CD8-positive, alpha-beta memory T cell (primary cell): Measurements from ENCODE around the gene TFDP1. TPM values are rescaled to one million over a fixed set of nuclear protein-coding genes. Genes with fewer than 3 reads are reported as not detected.
A peak's percentile ranks its signal among the peaks of the same experiment; 100 is the strongest.

ENCODE experiments used
- CTCF ChIA-PET: fragments of 350-600 bp; sonication (Branson Sonifier 250); formaldehyde crosslinking; loops from one replicate; lab custom pipeline; 2021; ENCODE audit warnings: antibody characterized with exemption; lab: Charles Lee
- POLR2A ChIA-PET: fragments of 350-600 bp; sonication (Branson Sonifier 250); formaldehyde crosslinking; loops from one replicate; lab custom pipeline; 2021; ENCODE audit warnings: antibody characterized with exemption; lab: Charles Lee
- DNase-seq, 5 donors: peaks; one replicate each; pipeline versions ENCODE4 v3.0.0 to v3.0.0-alpha.2; 2020 to 2022; ENCODE audit warnings: mixed read lengths in 1 of 5
- H3K27ac ChIP-seq: one replicate; pipeline ENCODE4 v1.7.0; 2013; ENCODE audit warnings: low read depth, mild to moderate bottlenecking, low read length, moderate library complexity
- H3K27me3 ChIP-seq: 2 replicates; pipeline ENCODE4 v1.7.0; 2013; ENCODE audit warnings: low read length, mild to moderate bottlenecking; ENCODE audit not compliant: insufficient read depth, poor library complexity, severe bottlenecking
- H3K36me3 ChIP-seq: 2 replicates; pipeline ENCODE4 v1.7.0; 2013; ENCODE audit warnings: mild to moderate bottlenecking, low read length, moderate library complexity; ENCODE audit not compliant: insufficient read depth
- H3K4me1 ChIP-seq: 2 replicates; pipeline ENCODE4 v1.7.0; 2013; ENCODE audit warnings: mild to moderate bottlenecking, low read length, moderate library complexity; ENCODE audit not compliant: insufficient read depth
- H3K4me3 ChIP-seq: 2 replicates; pipeline ENCODE4 v1.7.0; 2013; ENCODE audit warnings: mild to moderate bottlenecking, low read length
- H3K9me3 ChIP-seq: 2 replicates; pipeline ENCODE4 v1.7.0; 2013; ENCODE audit warnings: mild to moderate bottlenecking, low read length
- H3K27ac Mint-ChIP-seq, 8 donors: one replicate each; pipeline ENCODE4 v1.8.0; 2020 to 2021; ENCODE audit warnings: mixed read lengths in 8 of 8, mild to moderate bottlenecking in 6 of 8, inconsistent platforms in 3 of 8, moderate library complexity in 3 of 8
- H3K27me3 Mint-ChIP-seq, 2 donors: one replicate each; pipeline ENCODE4 v1.8.0; 2020 to 2021; ENCODE audit warnings: mixed read lengths in 2 of 2, mild to moderate bottlenecking in 1 of 2, moderate library complexity in 1 of 2
- H3K36me3 Mint-ChIP-seq, 3 donors: one replicate each; pipeline ENCODE4 v1.8.0; 2020 to 2021; ENCODE audit warnings: mixed read lengths in 3 of 3, inconsistent platforms in 1 of 3, mild to moderate bottlenecking in 1 of 3
- H3K4me1 Mint-ChIP-seq, 3 donors: one replicate each; pipeline ENCODE4 v1.8.0; 2020 to 2021; ENCODE audit warnings: mixed read lengths in 3 of 3, inconsistent platforms in 1 of 3, mild to moderate bottlenecking in 1 of 3
- H3K4me3 Mint-ChIP-seq, 7 donors: one replicate each; pipeline ENCODE4 v1.8.0; 2020 to 2021; ENCODE audit warnings: mixed read lengths in 7 of 7, mild to moderate bottlenecking in 6 of 7, moderate library complexity in 4 of 7, inconsistent platforms in 2 of 7
- H3K9me3 Mint-ChIP-seq, 5 donors: one replicate each; pipeline ENCODE4 v1.8.0; 2020 to 2022; ENCODE audit warnings: mixed read lengths in 5 of 5, mild to moderate bottlenecking in 3 of 5, moderate library complexity in 2 of 5, inconsistent platforms in 1 of 5
- polyA plus RNA-seq: library from polyadenylated mRNA; unstranded; fragments of 300-500 nt; fragmentation: Illumina TruSeq; gene quantifications from one replicate; pipeline ENCODE4 v1.2.3, GENCODE V29; 2021
- total RNA-seq, 2 experiments: library from RNA; stranded (reverse); gene quantifications; one replicate each; pipeline ENCODE4 v1.2.3, GENCODE V29; 2021

TFDP1 gene
- total and polyA plus RNA-seq, 3 experiments from 2014 or later = 59.6 to 184 (median 176) TPM

DNA sequence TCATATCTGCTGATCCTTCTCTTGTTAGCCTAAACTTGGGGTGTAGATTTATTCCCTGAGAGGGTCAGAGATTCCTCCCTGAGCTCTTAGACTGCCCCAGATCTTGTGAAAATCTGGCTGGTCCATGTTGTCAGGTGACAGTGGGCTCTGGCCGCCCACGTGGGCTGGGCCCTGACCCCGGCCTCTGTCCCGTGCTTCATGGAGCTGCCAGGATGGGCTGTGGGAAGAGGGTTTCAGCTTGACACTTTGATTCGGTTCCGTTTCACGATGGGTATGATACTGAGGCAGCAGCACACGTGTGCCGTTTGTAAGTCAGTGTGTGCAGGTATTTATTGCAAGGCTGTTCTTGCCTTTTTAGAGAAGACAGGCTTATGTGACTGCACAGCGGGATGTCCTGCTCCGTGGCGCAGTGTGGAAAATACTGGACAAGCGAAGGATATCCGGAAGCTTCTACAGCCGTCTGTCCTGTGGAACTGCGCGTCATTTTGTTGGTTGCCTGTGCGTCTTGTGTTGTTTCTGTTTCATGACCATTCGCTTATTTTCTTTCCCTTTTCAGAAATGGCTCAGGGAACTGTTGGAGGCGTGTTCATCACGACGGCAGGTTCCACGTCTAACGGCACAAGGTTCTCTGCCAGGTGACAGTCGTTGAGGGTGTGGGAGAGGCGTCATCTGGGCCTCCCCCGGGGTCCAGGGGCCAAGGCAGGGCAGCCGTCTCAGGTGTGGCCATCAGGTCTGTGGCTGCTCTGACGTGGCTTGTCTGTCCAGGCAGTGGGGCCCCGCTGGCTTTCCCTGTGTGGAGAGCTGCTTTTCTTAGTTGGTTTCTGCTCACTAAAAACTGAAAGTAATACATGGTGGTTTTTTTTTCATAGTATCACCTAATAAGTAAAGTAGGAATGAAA lies 53.0 kb downstream of the TFDP1 start:
- Histone ChIP-seq H3K27me3 (no peaks in the 10 kb centered on the region), H3K9me3 (no peaks in the 10 kb centered on the region), H3K4me1 (peaks cover 25% of the 10 kb centered on the region), H3K27ac (no peak overlapping the region), H3K4me3 (no peak overlapping the region), H3K36me3 (peaks cover 6% of the 10 kb centered on the region)
- Mint-ChIP-seq H3K27ac (no peak overlapping the region), H3K9me3 (peaks cover 0 to 5% (median under 1%) of the 10 kb centered on the region in 5 donors), H3K36me3 (peaks cover 42 to 88% (median 52%) of the 10 kb centered on the region in 3 donors), H3K27me3 (no peaks in the 10 kb centered on the region), H3K4me3 (no peak overlapping the region), H3K4me1 (peaks cover 0 to 10% (median 4%) of the 10 kb centered on the region in 3 donors)
- POLR2A ChIA-PET = no interaction called here
- CTCF ChIA-PET = no interaction called here
- DNase-seq = peak in 1 of 5 donors; percentile 30

DNA sequence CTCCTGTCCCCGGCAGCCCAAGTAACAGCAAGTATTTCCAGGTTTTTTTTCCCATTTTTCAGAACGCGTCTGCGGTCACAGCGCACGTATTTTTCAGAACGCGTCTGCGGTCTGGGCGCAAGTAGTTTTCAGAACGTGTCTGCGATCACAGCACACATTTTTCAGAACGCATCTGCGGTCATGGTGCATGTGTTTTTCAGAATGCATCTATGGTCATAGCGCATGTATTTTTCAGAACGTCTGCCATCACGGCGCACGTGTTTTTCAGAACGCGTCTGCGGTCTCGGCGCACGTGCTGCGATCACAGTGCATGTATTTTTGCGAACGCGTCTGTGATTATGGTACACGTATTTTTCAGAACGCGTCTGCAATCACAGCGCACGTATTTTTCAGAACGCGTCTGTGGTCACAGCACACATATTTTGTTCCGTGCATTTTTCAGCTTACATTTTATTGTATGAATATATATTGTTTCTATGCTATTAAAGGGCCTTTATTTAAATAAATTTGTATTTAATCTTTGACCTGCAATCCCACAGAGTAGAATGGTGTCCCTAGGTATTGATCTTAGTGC lies 53.7 kb downstream of the TFDP1 start:
- Histone ChIP-seq H3K27me3 (no peaks in the 10 kb centered on the region), H3K4me1 (peaks cover 25% of the 10 kb centered on the region), H3K36me3 (peaks cover 6% of the 10 kb centered on the region), H3K27ac (no peak overlapping the region), H3K4me3 (no peak overlapping the region), H3K9me3 (no peaks in the 10 kb centered on the region)
- H3K36me3 Mint-ChIP-seq = peaks cover 40 to 82% (median 48%) of the 10 kb centered on the region in 3 donors
- peak in 1 of 5 donors; percentile 36 for DNase-seq
- ChIA-PET CTCF (no interaction called here), POLR2A (no interaction called here)
- no peaks in the 10 kb centered on the region for H3K27me3 Mint-ChIP-seq
- H3K9me3 Mint-ChIP-seq = peaks cover 0 to 6% (median 3%) of the 10 kb centered on the region in 5 donors
- no peak overlapping the region for H3K4me3 Mint-ChIP-seq
- no peak overlapping the region for H3K27ac Mint-ChIP-seq
- H3K4me1 Mint-ChIP-seq = peaks cover 0 to 10% (median 4%) of the 10 kb centered on the region in 3 donors

DNA sequence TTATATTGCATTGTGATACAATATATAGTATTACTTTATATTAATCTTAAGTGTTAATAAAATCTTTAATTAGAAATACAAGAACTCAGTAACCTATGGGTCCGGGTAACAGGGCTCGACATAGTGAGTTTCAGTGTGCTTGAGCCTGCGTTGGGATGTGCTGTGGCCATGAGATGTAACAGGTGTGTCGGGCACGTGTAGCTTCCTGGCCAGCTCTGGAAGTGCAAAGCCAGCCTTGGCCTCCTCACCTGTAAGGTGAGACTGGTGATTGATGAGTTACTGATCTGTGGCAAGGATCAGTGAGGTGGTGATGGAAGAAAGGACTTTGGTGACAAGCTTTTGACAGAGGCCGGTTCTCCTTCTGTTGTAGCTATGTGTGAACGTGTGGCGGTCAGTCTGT lies 54.3 kb downstream of the TFDP1 start:
- DNase-seq = peak in 1 of 5 donors; percentile 10
- H3K4me1 ChIP-seq = peaks cover 21% of the 10 kb centered on the region
- Mint-ChIP-seq H3K9me3 (peaks cover 0 to 6% (median 3%) of the 10 kb centered on the region in 5 donors), H3K36me3 (peaks cover 40 to 76% (median 47%) of the 10 kb centered on the region in 3 donors), H3K4me3 (no peak overlapping the region), H3K27ac (peak overlapping the region in 1 of 8 donors; percentile 8), H3K27me3 (no peaks in the 10 kb centered on the region), H3K4me1 (peaks cover 0 to 10% (median 4%) of the 10 kb centered on the region in 3 donors)
- H3K36me3 ChIP-seq = peaks cover 6% of the 10 kb centered on the region
- H3K9me3 ChIP-seq = no peaks in the 10 kb centered on the region
- H3K27ac ChIP-seq = no peak overlapping the region
- POLR2A ChIA-PET = no interaction called here
- H3K4me3 ChIP-seq = no peak overlapping the region
- CTCF ChIA-PET = no interaction called here
- no peaks in the 10 kb centered on the region for H3K27me3 ChIP-seq

DNA sequence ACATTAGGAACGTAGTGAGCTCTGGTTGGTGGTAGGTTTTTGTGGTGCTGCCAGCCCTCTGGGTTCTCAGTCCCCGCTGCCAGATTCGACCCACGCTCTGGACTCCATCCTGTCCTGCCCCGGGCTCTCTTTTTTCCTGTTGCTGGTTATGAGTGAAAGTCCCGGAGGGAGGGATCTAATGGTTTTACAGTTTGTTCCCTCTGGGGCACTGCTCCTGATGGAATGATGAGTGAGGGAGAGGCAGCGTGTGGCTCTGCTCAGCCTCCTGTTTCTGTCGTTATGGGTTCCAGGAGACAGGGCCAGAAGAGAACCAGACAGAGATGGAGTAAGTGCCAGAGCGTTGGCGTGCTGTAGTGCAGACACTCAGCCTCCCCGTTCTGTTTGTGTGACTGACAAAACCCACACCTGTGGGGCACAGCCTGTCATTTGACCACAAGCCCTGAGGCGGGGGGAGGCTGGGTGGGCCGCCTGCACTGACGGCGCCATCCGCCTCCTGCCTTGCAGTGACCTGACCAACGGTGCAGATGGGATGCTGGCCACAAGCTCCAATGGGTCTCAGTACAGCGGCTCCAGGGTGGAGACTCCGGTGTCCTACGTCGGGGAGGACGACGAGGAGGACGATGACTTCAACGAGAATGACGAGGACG lies 55.2 kb downstream of the TFDP1 start:
- Histone ChIP-seq H3K4me1 (peaks cover 13% of the 10 kb centered on the region), H3K27ac (no peak overlapping the region), H3K36me3 (peaks cover 6% of the 10 kb centered on the region), H3K9me3 (no peaks in the 10 kb centered on the region), H3K4me3 (no peak overlapping the region), H3K27me3 (no peaks in the 10 kb centered on the region)
- H3K36me3 Mint-ChIP-seq = peaks cover 38 to 67% (median 38%) of the 10 kb centered on the region in 3 donors
- H3K27me3 Mint-ChIP-seq = no peaks in the 10 kb centered on the region
- no peak overlapping the region for H3K4me3 Mint-ChIP-seq
- POLR2A ChIA-PET = no interaction called here
- H3K4me1 Mint-ChIP-seq = peaks cover 0 to 1% (median 0%) of the 10 kb centered on the region in 3 donors
- CTCF ChIA-PET = no interaction called here
- H3K9me3 Mint-ChIP-seq = peaks cover 0 to 6% (median 3%) of the 10 kb centered on the region in 5 donors
- DNase-seq = peak in 2 of 5 donors; percentile 13 to 39
- H3K27ac Mint-ChIP-seq = no peak overlapping the region

DNA sequence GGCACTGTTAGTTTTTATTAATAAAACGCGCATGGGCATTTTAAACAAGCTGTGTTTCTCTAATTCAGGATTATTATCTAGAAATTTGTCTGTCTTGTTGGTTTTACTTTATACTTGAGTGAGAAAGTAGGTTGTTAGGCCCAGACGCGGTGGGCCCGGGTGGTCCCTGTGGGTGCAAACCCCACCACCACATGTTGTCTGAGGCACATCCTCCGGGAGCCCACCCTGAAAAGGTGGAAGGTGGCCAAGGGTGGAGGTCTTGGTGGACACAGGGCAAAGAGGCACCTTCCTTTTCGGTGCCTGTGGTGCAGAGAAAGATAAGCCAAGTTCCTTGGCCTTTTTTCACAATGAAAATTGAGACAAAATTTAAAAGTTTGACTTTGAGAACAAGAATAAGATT lies 56.9 kb downstream of the TFDP1 start:
- peaks cover 33 to 51% (median 37%) of the 10 kb centered on the region in 3 donors for H3K36me3 Mint-ChIP-seq

DNA sequence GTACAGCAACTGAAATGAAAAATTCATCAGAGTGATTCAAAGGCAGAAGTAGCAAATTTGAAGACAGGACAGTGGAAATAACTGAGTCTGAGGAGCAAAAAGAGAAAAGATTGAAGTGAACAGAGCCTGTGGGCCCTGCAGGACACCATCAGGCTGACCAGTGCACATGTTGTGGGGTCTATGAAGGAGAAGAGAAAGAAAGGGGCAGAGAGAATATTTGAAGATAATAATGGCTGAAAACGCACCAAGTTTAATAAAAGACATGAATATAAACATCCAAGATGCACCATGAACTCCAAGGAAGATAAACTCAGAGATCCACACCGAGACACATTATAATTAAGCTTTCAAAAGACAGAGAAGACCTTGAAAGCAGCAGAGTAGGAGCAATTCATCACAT lies 58.0 kb downstream of the TFDP1 start:
- peak overlapping the region in 1 of 8 donors; percentile 1 for H3K27ac Mint-ChIP-seq
- DNase-seq = no peak
- no peak overlapping the region for H3K4me3 Mint-ChIP-seq
- H3K27me3 Mint-ChIP-seq = no peaks in the 10 kb centered on the region
- H3K9me3 Mint-ChIP-seq = peaks cover 0 to 6% (median 3%) of the 10 kb centered on the region in 5 donors
- peaks cover 27 to 40% (median 36%) of the 10 kb centered on the region in 3 donors for H3K36me3 Mint-ChIP-seq
- peaks cover 10 to 12% (median 11%) of the 10 kb centered on the region in 3 donors for H3K4me1 Mint-ChIP-seq
- H3K4me3 ChIP-seq = no peak overlapping the region
- no peak overlapping the region for H3K27ac ChIP-seq
- H3K36me3 ChIP-seq = peaks cover 6% of the 10 kb centered on the region
- H3K9me3 ChIP-seq = no peaks in the 10 kb centered on the region
- peaks cover 4% of the 10 kb centered on the region for H3K4me1 ChIP-seq
- H3K27me3 ChIP-seq = no peaks in the 10 kb centered on the region
- POLR2A ChIA-PET = no interaction called here
- CTCF ChIA-PET = no interaction called here

More for the DNA sequence above, 56.9 kb downstream of the TFDP1 start:
- CTCF ChIA-PET = no interaction called here
- H3K27me3 Mint-ChIP-seq = no peaks in the 10 kb centered on the region
- no peaks in the 10 kb centered on the region for H3K4me1 ChIP-seq
- H3K27me3 ChIP-seq = no peaks in the 10 kb centered on the region
- peaks cover 0 to 6% (median 3%) of the 10 kb centered on the region in 5 donors for H3K9me3 Mint-ChIP-seq
- DNase-seq = peak in 1 of 5 donors; percentile 20
- H3K9me3 ChIP-seq = no peaks in the 10 kb centered on the region
- no peak overlapping the region for H3K4me3 ChIP-seq
- no peak overlapping the region for H3K27ac ChIP-seq
- POLR2A ChIA-PET = no interaction called here
- no peak overlapping the region for H3K4me3 Mint-ChIP-seq
- H3K36me3 ChIP-seq = peaks cover 6% of the 10 kb centered on the region
- no peak overlapping the region for H3K27ac Mint-ChIP-seq
- H3K4me1 Mint-ChIP-seq = peaks cover 3 to 7% (median 4%) of the 10 kb centered on the region in 3 donors

DNA sequence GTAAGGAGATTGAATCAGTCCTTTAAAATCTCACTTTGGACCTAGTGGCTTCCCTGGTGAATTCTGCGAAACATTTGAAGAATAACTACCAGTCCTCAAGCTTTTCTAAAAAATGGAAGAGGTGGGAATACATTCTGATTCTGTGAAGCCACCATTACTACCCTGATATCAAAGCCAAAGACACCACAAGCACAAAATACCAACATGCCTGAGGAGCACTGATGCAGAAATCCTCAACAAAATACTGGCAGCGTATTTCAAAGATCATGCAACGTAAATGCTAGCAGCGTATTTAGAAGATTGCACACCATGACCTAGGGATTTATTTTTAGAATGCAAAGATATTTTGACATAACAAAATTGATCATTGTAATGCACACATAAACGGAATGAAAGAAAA lies 59.0 kb downstream of the TFDP1 start:
- DNase-seq = no peak
- Mint-ChIP-seq H3K27ac (no peak overlapping the region), H3K9me3 (peaks cover 0 to 6% (median 3%) of the 10 kb centered on the region in 5 donors), H3K27me3 (peaks cover 0 to 2% of the 10 kb centered on the region in 2 donors), H3K36me3 (peaks cover 24 to 33% (median 31%) of the 10 kb centered on the region in 3 donors), H3K4me1 (peaks cover 10 to 12% (median 11%) of the 10 kb centered on the region in 3 donors), H3K4me3 (no peak overlapping the region)
- no peaks in the 10 kb centered on the region for H3K9me3 ChIP-seq
- H3K27ac ChIP-seq = no peak overlapping the region
- no peak overlapping the region for H3K4me3 ChIP-seq
- no peaks in the 10 kb centered on the region for H3K36me3 ChIP-seq
- POLR2A ChIA-PET = no interaction called here
- H3K4me1 ChIP-seq = peaks cover 4% of the 10 kb centered on the region
- CTCF ChIA-PET = no interaction called here
- H3K27me3 ChIP-seq = no peaks in the 10 kb centered on the region
